SK-N-MC (cell line): Measurements from ENCODE around the gene CACFD1.
A peak's percentile ranks its signal among the peaks of the same experiment; 100 is the strongest.

Experiments used
- DNase-seq: peaks from one replicate; pipeline ENCODE4 v3.0.0-alpha.2; 2011; ENCODE audit warnings: low read depth, low spot score
- H3K27ac ChIP-seq: fragments of 200-600 bp; sonication (generic); 2 replicates; pipeline ENCODE4 v1.5.1; 2016; ENCODE audit warnings: mixed run types
- H3K36me3 ChIP-seq: fragments of 200-600 bp; sonication (generic); 2 replicates; pipeline ENCODE4 v1.6.1; 2017; ENCODE audit warnings: antibody characterized with exemption, low read length, mixed read lengths; ENCODE audit not compliant: insufficient read depth
- H3K4me3 ChIP-seq: fragments of 200-600 bp; sonication (generic); 2 replicates; pipeline ENCODE4 v1.5.1; 2016
- H3K9ac ChIP-seq: fragments of 200-600 bp; sonication (generic); 2 replicates; pipeline ENCODE4 v1.8.0; 2017; ENCODE audit warnings: mixed run types, mixed read lengths; ENCODE audit not compliant: insufficient read length
- H3K9me3 ChIP-seq: fragments of 200-600 bp; sonication (generic); 2 replicates; pipeline ENCODE4 v1.6.1; 2017; ENCODE audit warnings: low read depth, mild to moderate bottlenecking, antibody characterized with exemption, low read length, moderate library complexity, mixed read lengths
- EZH2 ChIP-seq: fragments of 200-600 bp; sonication (generic); IDR thresholded peaks from one replicate; pipeline ENCODE4 v1.6.1; 2017; ENCODE audit warnings: antibody characterized with exemption
- FOXP2 ChIP-seq: optimal IDR thresholded peaks from 2 replicates; pipeline ENCODE3; 2011; ENCODE audit warnings: mild to moderate bottlenecking, moderate library complexity; ENCODE audit not compliant: insufficient read depth; ENCODE audit errors: extremely low read length, control extremely low read depth
- POLR2AphosphoS5 ChIP-seq: IDR thresholded peaks from 2 replicates; pipeline ENCODE4 v1.6.1; 2012; ENCODE audit warnings: mild to moderate bottlenecking, low read depth, low read length, borderline replicate concordance

Gene CACFD1

GRCh38 chr9:133459476-133460404 lies at the start of gene CACFD1:
TSS of gene CACFD1 (plus strand) at chr9:133459978. CDS start at chr9:133460067, 89 bp downstream.
- Histone ChIP-seq H3K9me3 (no peaks in the 10 kb centered on the region), H3K27ac (peak within 1 kb of the TSS; percentile 78), H3K36me3 (no peaks in the 10 kb centered on the region), H3K9ac (peak within 1 kb of the TSS; percentile 82), H3K4me3 (peak within 1 kb of the TSS; percentile 96)
- DNase-seq = peak; percentile 47
- TF ChIP-seq FOXP2 (peak; percentile 46), EZH2 (no peak), POLR2AphosphoS5 (peak; percentile 78)

DNA sequence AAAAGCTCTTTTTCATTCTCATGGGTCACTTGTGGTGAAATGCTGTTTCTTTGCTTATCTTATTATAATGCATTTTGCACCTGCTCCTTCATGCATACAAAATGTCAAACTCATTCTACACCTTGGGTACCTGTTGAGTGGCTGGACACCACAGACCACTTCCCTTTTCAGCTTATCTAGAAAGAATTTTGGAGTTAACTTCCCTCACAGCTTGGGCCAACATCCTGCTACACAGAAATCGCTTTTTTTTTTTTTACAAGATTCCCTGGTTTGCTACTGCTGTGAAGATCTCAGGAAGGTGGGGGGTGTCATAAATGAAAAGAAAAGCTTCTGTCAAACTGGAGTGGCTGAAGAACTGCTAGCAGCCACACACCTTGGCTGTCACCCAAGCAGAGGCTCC lies 44.6 kb upstream of the CACFD1 start:
- TF ChIP-seq EZH2 (no peak), POLR2AphosphoS5 (no peak), FOXP2 (no peak)
- H3K36me3 ChIP-seq = peaks cover 53% of the 10 kb centered on the region
- H3K27ac ChIP-seq = no peak overlapping the region
- H3K9me3 ChIP-seq = no peaks in the 10 kb centered on the region
- no peak overlapping the region for H3K9ac ChIP-seq
- no peak for DNase-seq
- H3K4me3 ChIP-seq = no peak overlapping the region

GRCh38 chr9:133417541-133418461 lies 42.0 kb upstream of the CACFD1 start, which contains the start of gene REXO4:
TSS of gene REXO4 (minus strand) at chr9:133418010. CDS start at chr9:133417844, 166 bp downstream.
- no peak for TF ChIP-seq EZH2
- TF ChIP-seq POLR2AphosphoS5 = peak; percentile 61; the same call in 1 of the 2 replicates
- H3K9ac ChIP-seq = peak within 1 kb of the TSS; percentile 95
- peak within 1 kb of the TSS; percentile 84 for H3K4me3 ChIP-seq
- peak; percentile 48 for DNase-seq
- peaks cover 30% of the 10 kb centered on the region for H3K36me3 ChIP-seq
- H3K9me3 ChIP-seq = no peaks in the 10 kb centered on the region
- peak within 1 kb of the TSS; percentile 94 for H3K27ac ChIP-seq

- Histone ChIP-seq H3K27ac (no peak overlapping the region), H3K9ac (no peak overlapping the region), H3K4me3 (peak overlapping the region; percentile 84), H3K36me3 (peaks cover 21% of the 10 kb centered on the region), H3K9me3 (no peaks in the 10 kb centered on the region)
- DNase-seq = no peak
- TF ChIP-seq FOXP2 = no peak
- TF ChIP-seq EZH2 = no peak
- TF ChIP-seq POLR2AphosphoS5 = no peak
These were observed 40.8 kb upstream of the CACFD1 start for GRCh38 chr9:133419005-133419404.

GRCh38 chr9:133420392-133420827 lies 39.4 kb upstream of the CACFD1 start:
- Histone ChIP-seq H3K9me3 (no peaks in the 10 kb centered on the region), H3K27ac (no peak overlapping the region), H3K36me3 (peaks cover 7% of the 10 kb centered on the region), H3K4me3 (no peak overlapping the region), H3K9ac (no peak overlapping the region)
- DNase-seq = no peak
- TF ChIP-seq EZH2 (no peak), FOXP2 (no peak), POLR2AphosphoS5 (no peak)

- no peak within 1 kb of the TSS for H3K27ac ChIP-seq
- no peak within 1 kb of the TSS for H3K4me3 ChIP-seq
- DNase-seq = no peak
- TF ChIP-seq FOXP2 (no peak), POLR2AphosphoS5 (no peak), EZH2 (no peak)
- H3K36me3 ChIP-seq = no peaks in the 10 kb centered on the region
- no peaks in the 10 kb centered on the region for H3K9me3 ChIP-seq
- no peak within 1 kb of the TSS for H3K9ac ChIP-seq
These were observed 37.9 kb upstream of the CACFD1 start, which contains the start of gene ADAMTS13 for GRCh38 chr9:133421615-133422542. TSS of gene ADAMTS13 (plus strand) at chr9:133422367. CDS start at chr9:133422444, 77 bp downstream.

DNA sequence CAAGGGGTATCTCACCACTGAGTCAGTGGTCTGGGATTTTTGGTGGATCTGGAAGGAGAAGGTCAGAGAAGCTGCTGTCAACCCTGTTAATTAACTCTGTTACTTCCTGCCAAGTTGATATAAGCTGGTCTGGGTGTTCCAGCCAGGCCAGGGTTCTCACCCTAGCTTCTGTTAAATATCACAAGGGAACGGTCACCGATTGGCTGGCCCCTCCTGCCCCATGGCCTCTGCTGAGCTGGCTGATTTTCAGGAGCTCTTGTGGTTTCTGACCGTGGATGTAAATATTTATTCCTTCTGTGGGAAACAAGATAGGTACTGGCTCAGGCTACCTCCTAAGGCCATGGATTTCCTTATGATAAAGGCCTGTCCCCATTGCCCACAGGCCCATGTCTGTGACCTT lies 36.6 kb upstream of the CACFD1 start:
- no peaks in the 10 kb centered on the region for H3K36me3 ChIP-seq
- H3K27ac ChIP-seq = no peak overlapping the region
- no peak overlapping the region for H3K4me3 ChIP-seq
- DNase-seq = no peak
- H3K9ac ChIP-seq = no peak overlapping the region
- no peak for TF ChIP-seq POLR2AphosphoS5
- no peak for TF ChIP-seq EZH2
- H3K9me3 ChIP-seq = no peaks in the 10 kb centered on the region
